Measurements from ENCODE around the gene MPL.
"Not testable (repeated sequence)": the region's sequence is repeated elsewhere in the genome, so short reads cannot be mapped to it uniquely, and the experiment has no call there.

Gene MPL

DNA sequence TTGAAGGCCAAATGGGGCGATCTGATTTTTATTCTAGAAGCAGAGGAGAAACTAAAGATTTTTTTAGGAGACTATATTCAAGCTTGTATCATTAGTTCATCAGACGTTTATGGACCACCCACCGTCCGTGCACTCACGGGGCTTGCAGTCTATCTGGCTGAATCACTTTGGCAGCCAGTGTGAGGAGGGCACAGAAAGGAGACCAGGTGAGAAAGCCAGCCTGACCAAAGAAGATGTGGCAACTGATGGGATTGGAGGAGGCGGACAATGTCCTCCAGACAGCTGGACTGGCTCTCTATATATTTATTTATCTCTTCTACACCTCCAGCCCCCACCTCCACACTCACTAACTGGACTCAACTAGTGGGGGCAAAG is 31.0 kb downstream of the MPL start:
- TF ChIP-seq CTCF (IDR thresholded peaks at IDR 0.05; ENCODE audit: borderline replicate concordance, control extremely low read depth, extremely low read depth, insufficient read depth, missing control alignments): no peak
- in situ Hi-C loops (cut with MboI; ENCODE audit: low sequenced_read_pairs, unreplicated experiment): loop anchor here (25.0 kb wide), 1 partner anchor 131 kb away; no protein-coding TSS in a partner anchor

GRCh38 chr1:43369779-43370178 is 32.2 kb downstream of the MPL start:
- in situ Hi-C loops (cut with MboI; ENCODE audit: low sequenced_read_pairs, unreplicated experiment): loop anchor here (25.0 kb wide), 1 partner anchor 132 kb away; no protein-coding TSS in a partner anchor
- not testable (repeated sequence) for DNase-seq (ENCODE audit: low spot score)

More for the DNA sequence above, 31.0 kb downstream of the MPL start:
- DNase-seq (ENCODE audit: low spot score): no peak

DNA sequence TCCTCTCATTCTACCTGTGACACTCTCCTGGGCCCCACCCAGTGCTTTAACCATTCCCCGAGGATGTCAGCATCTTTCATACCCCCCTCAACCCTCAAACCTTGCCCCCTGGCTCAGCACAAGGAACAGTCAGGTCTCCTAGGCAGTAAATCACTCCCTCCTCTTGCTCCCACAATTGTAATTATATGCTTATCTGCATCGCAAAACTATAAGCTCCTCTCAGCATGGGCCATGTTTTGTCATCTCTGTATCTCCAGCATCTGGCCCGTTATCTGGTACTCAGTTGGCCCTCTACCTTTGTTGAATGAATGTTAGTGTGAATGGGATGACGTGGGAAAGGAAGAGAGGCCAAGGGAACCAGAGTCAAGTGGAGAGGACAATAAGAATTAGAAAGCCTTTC is 32.9 kb downstream of the MPL start:
- no peak for DNase-seq (ENCODE audit: low spot score)
- TF ChIP-seq CTCF (IDR thresholded peaks at IDR 0.05; ENCODE audit: borderline replicate concordance, control extremely low read depth, extremely low read depth, insufficient read depth, missing control alignments): no peak
- in situ Hi-C loops (cut with MboI; ENCODE audit: low sequenced_read_pairs, unreplicated experiment): loop anchor here (25.0 kb wide), 1 partner anchor 133 kb away; no protein-coding TSS in a partner anchor

DNA sequence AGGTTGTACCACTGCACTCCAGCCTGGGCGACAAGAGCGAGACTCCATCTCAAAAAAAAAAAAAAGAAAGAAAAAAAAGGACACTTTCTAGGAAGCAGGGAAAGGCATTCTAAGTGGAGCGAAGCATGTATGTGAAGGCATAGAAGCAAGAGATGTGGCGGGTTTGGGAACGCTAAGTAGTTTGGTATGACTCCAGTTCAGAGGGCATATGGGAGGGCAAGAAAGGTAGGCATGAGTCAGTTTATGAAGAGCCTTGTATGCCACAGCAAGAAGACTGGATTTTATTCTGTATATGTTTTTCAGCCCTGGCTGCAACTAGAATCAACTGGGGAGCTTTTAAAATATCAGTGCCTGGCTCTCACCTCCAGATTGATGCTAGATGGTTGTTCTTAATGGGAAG is 34.6 kb downstream of the MPL start:
- in situ Hi-C loops (cut with MboI; ENCODE audit: low sequenced_read_pairs, unreplicated experiment): loop anchor here (25.0 kb wide), 1 partner anchor 135 kb away; no protein-coding TSS in a partner anchor
- TF ChIP-seq CTCF (IDR thresholded peaks at IDR 0.05; ENCODE audit: borderline replicate concordance, control extremely low read depth, extremely low read depth, insufficient read depth, missing control alignments): no peak
- no peak for DNase-seq (ENCODE audit: low spot score)

DNA sequence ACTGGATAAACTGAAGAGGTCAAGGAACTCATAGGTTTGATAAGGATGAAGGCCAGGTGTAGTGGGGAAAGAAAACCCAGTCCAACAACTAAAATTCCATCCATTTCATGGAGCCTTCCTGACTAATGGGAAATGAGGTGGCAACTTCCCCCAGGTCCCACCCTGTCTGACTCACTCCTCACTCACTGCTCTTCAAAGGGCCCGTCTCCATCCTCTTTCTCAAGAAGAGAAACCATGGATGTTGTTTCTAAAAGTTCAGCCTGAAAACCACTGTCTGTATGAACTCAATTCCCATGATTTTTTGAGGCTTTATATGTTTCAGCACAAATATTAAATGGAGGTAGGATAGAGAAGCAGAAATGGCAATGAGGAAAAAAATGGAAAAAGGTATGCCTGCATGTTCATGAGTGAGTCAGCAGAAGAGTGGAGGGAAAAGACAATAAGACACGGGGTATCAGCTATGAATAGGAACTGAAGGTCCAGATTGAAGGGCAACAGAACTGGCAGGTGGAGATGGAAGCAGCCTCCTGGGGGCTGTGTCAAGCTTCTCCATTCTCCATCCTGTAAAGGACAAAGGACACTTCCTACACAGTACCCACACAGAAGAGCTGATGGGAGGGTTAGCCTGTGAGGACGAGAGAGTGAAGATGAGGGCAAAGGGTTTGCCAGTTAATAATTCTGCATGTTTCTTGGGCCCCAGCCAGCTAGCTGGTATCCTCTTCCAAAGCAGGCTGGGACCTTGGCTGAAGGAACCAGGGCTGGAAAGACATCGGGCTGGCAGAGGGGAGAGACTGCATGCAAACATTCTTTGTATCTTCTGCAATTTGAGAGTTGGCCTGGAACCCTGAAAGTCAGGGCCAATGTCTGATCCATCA is 35.7 kb downstream of the MPL start:
- in situ Hi-C loops (cut with MboI; ENCODE audit: low sequenced_read_pairs, unreplicated experiment): loop anchor here (25.0 kb wide), 1 partner anchor 136 kb away; no protein-coding TSS in a partner anchor
- TF ChIP-seq CTCF (IDR thresholded peaks at IDR 0.05; ENCODE audit: borderline replicate concordance, control extremely low read depth, extremely low read depth, insufficient read depth, missing control alignments): no peak
- no peak for DNase-seq (ENCODE audit: low spot score)

DNA sequence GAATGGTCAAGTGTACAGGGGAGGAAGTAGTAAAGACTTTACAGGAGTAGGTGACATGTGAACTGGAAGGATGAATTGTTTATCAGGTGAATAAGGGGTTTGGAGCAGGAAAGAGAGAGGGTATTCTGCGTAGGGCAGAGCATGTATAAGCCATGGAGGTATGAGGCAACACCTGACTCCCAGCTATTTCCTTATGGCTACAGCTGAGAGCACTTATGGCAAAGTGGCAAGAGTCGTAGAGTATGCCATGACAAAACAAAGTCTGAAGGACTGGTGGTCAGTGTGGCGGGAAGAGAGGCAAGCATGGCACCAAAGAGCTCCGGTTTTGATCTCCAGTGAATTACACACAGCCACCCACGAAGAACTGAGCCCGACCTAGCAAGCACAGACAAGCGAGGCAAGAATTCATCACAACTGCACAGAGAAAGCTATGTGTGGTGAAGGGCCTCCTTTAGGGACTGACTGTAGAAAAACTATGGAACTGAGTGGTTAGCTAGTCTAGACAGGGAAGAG is 39.2 kb downstream of the MPL start:
- no peak for TF ChIP-seq CTCF (IDR thresholded peaks at IDR 0.05; ENCODE audit: borderline replicate concordance, control extremely low read depth, extremely low read depth, insufficient read depth, missing control alignments)
- DNase-seq (ENCODE audit: low spot score): no peak
- in situ Hi-C loops (cut with MboI; ENCODE audit: low sequenced_read_pairs, unreplicated experiment): no loop called here

DNA sequence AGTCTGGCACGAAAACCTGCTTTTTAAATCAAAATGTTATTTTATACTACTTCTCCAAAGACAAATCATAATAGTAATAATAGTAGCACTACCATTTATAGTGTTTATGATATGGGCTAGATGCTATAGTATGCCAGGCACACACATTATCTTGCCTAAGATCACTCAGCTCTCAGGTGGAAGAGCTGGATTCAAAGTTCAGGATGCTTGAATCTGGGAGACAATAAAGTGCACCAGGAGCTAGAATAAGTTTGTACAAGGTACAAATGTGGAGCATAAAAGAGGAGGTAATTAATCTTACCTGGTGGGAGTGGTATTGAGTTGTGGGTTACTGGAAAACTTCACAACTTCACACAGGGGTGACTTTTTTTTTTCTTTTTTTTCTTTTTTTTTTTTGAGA is 40.2 kb downstream of the MPL start:
- in situ Hi-C loops (cut with MboI; ENCODE audit: low sequenced_read_pairs, unreplicated experiment): no loop called here
- no peak for TF ChIP-seq CTCF (IDR thresholded peaks at IDR 0.05; ENCODE audit: borderline replicate concordance, control extremely low read depth, extremely low read depth, insufficient read depth, missing control alignments)
- no peak for DNase-seq (ENCODE audit: low spot score)
